ENCODE results near the gene USP2.
A peak's percentile ranks its signal among the peaks of the same experiment; 100 is the strongest.

The USP2 gene

GRCh38 chr11:119371778-119372182, 9.7 kb downstream of the USP2 start:
- H3K27me3 ChIP-seq (ENCODE audit: control insufficient read depth in 2 of 2, insufficient read depth in 2 of 2, low read length in 2 of 2), result no peaks in the 10 kb centered on the region
- H3K27ac ChIP-seq (ENCODE audit: low read depth in 2 of 2, low read length in 2 of 2), result peak overlapping the region in 1 of 2 donors; percentile 90
- H3K4me3 ChIP-seq (ENCODE audit: low read length in 2 of 2), result no peak overlapping the region
- H3K36me3 ChIP-seq (ENCODE audit: control insufficient read depth in 2 of 2, insufficient read depth in 2 of 2, low read length in 2 of 2), result no peaks in the 10 kb centered on the region
- peaks cover 40 to 58% of the 10 kb centered on the region in 2 donors for H3K4me1 ChIP-seq (ENCODE audit: control insufficient read depth in 2 of 2, insufficient read depth in 2 of 2, low read length in 2 of 2)
- H3K9me3 ChIP-seq (ENCODE audit: control insufficient read depth in 2 of 2, low read length in 2 of 2), result no peaks in the 10 kb centered on the region
- peak overlapping the region in 1 of 2 donors; percentile 21 for H3K9ac ChIP-seq (ENCODE audit: low read depth in 1 of 2, low read length in 2 of 2)

- Histone ChIP-seq H3K4me1 (ENCODE audit: control insufficient read depth in 2 of 2, insufficient read depth in 2 of 2, low read length in 2 of 2) (peaks cover 45 to 63% of the 10 kb centered on the region in 2 donors), H3K27ac (ENCODE audit: low read depth in 2 of 2, low read length in 2 of 2) (peak overlapping the region; percentile 90 to 93), H3K36me3 (ENCODE audit: control insufficient read depth in 2 of 2, insufficient read depth in 2 of 2, low read length in 2 of 2) (no peaks in the 10 kb centered on the region), H3K27me3 (ENCODE audit: control insufficient read depth in 2 of 2, insufficient read depth in 2 of 2, low read length in 2 of 2) (no peaks in the 10 kb centered on the region), H3K4me3 (ENCODE audit: low read length in 2 of 2) (no peak overlapping the region), H3K9me3 (ENCODE audit: control insufficient read depth in 2 of 2, low read length in 2 of 2) (no peaks in the 10 kb centered on the region), H3K9ac (ENCODE audit: low read depth in 1 of 2, low read length in 2 of 2) (peak overlapping the region; percentile 21 to 34)
Measured at GRCh38 chr11:119371067-119371601, 10.4 kb downstream of the USP2 start.

GRCh38 chr11:119370486-119371046, 10.9 kb downstream of the USP2 start:
- H3K4me1 ChIP-seq (ENCODE audit: control insufficient read depth in 2 of 2, insufficient read depth in 2 of 2, low read length in 2 of 2), result peaks cover 45 to 64% of the 10 kb centered on the region in 2 donors
- H3K27ac ChIP-seq (ENCODE audit: low read depth in 2 of 2, low read length in 2 of 2), result peak overlapping the region; percentile 90 to 93
- no peak overlapping the region for H3K4me3 ChIP-seq (ENCODE audit: low read length in 2 of 2)
- H3K9ac ChIP-seq (ENCODE audit: low read depth in 1 of 2, low read length in 2 of 2), result peak overlapping the region; percentile 21 to 34
- H3K36me3 ChIP-seq (ENCODE audit: control insufficient read depth in 2 of 2, insufficient read depth in 2 of 2, low read length in 2 of 2), result no peaks in the 10 kb centered on the region
- no peaks in the 10 kb centered on the region for H3K27me3 ChIP-seq (ENCODE audit: control insufficient read depth in 2 of 2, insufficient read depth in 2 of 2, low read length in 2 of 2)
- H3K9me3 ChIP-seq (ENCODE audit: control insufficient read depth in 2 of 2, low read length in 2 of 2), result no peaks in the 10 kb centered on the region

GRCh38 chr11:119369132-119369925, 12.2 kb downstream of the USP2 start:
- H3K36me3 ChIP-seq (ENCODE audit: control insufficient read depth in 2 of 2, insufficient read depth in 2 of 2, low read length in 2 of 2), result no peaks in the 10 kb centered on the region
- no peaks in the 10 kb centered on the region for H3K27me3 ChIP-seq (ENCODE audit: control insufficient read depth in 2 of 2, insufficient read depth in 2 of 2, low read length in 2 of 2)
- peak overlapping the region; percentile 48 to 61 for H3K4me3 ChIP-seq (ENCODE audit: low read length in 2 of 2)
- no peaks in the 10 kb centered on the region for H3K9me3 ChIP-seq (ENCODE audit: control insufficient read depth in 2 of 2, low read length in 2 of 2)
- peak overlapping the region; percentile 63 to 72 for H3K9ac ChIP-seq (ENCODE audit: low read depth in 1 of 2, low read length in 2 of 2)
- H3K4me1 ChIP-seq (ENCODE audit: control insufficient read depth in 2 of 2, insufficient read depth in 2 of 2, low read length in 2 of 2), result peaks cover 56 to 71% of the 10 kb centered on the region in 2 donors
- peak overlapping the region; percentile 90 to 93 for H3K27ac ChIP-seq (ENCODE audit: low read depth in 2 of 2, low read length in 2 of 2)

- Histone ChIP-seq H3K4me1 (ENCODE audit: control insufficient read depth in 2 of 2, insufficient read depth in 2 of 2, low read length in 2 of 2) (peaks cover 59 to 73% of the 10 kb centered on the region in 2 donors), H3K4me3 (ENCODE audit: low read length in 2 of 2) (peak overlapping the region; percentile 48 to 61), H3K27me3 (ENCODE audit: control insufficient read depth in 2 of 2, insufficient read depth in 2 of 2, low read length in 2 of 2) (peaks cover 1 to 2% of the 10 kb centered on the region in 2 donors), H3K9me3 (ENCODE audit: control insufficient read depth in 2 of 2, low read length in 2 of 2) (no peaks in the 10 kb centered on the region), H3K36me3 (ENCODE audit: control insufficient read depth in 2 of 2, insufficient read depth in 2 of 2, low read length in 2 of 2) (no peaks in the 10 kb centered on the region), H3K9ac (ENCODE audit: low read depth in 1 of 2, low read length in 2 of 2) (peak overlapping the region; percentile 65 to 72), H3K27ac (ENCODE audit: low read depth in 2 of 2, low read length in 2 of 2) (peak overlapping the region; percentile 90 to 93)
Measured at GRCh38 chr11:119368121-119369034, 13.1 kb downstream of the USP2 start.

GRCh38 chr11:119367661-119368120, 13.8 kb downstream of the USP2 start:
- H3K9me3 ChIP-seq (ENCODE audit: control insufficient read depth in 2 of 2, low read length in 2 of 2), result no peaks in the 10 kb centered on the region
- H3K27ac ChIP-seq (ENCODE audit: low read depth in 2 of 2, low read length in 2 of 2), result peak overlapping the region; percentile 90 to 93
- H3K27me3 ChIP-seq (ENCODE audit: control insufficient read depth in 2 of 2, insufficient read depth in 2 of 2, low read length in 2 of 2), result peaks cover 4 to 9% of the 10 kb centered on the region in 2 donors
- H3K9ac ChIP-seq (ENCODE audit: low read depth in 1 of 2, low read length in 2 of 2), result peak overlapping the region; percentile 65 to 72
- no peaks in the 10 kb centered on the region for H3K36me3 ChIP-seq (ENCODE audit: control insufficient read depth in 2 of 2, insufficient read depth in 2 of 2, low read length in 2 of 2)
- H3K4me3 ChIP-seq (ENCODE audit: low read length in 2 of 2), result peak overlapping the region; percentile 41 to 61
- H3K4me1 ChIP-seq (ENCODE audit: control insufficient read depth in 2 of 2, insufficient read depth in 2 of 2, low read length in 2 of 2), result peaks cover 63 to 75% of the 10 kb centered on the region in 2 donors

GRCh38 chr11:119366690-119367620, 14.5 kb downstream of the USP2 start:
- Histone ChIP-seq H3K9me3 (ENCODE audit: control insufficient read depth in 2 of 2, low read length in 2 of 2) (no peaks in the 10 kb centered on the region), H3K9ac (ENCODE audit: low read depth in 1 of 2, low read length in 2 of 2) (peak overlapping the region in 1 of 2 donors; percentile 38), H3K4me1 (ENCODE audit: control insufficient read depth in 2 of 2, insufficient read depth in 2 of 2, low read length in 2 of 2) (peaks cover 63 to 75% of the 10 kb centered on the region in 2 donors), H3K36me3 (ENCODE audit: control insufficient read depth in 2 of 2, insufficient read depth in 2 of 2, low read length in 2 of 2) (no peaks in the 10 kb centered on the region), H3K4me3 (ENCODE audit: low read length in 2 of 2) (peak overlapping the region in 1 of 2 donors; percentile 26), H3K27ac (ENCODE audit: low read depth in 2 of 2, low read length in 2 of 2) (peak overlapping the region; percentile 90 to 93), H3K27me3 (ENCODE audit: control insufficient read depth in 2 of 2, insufficient read depth in 2 of 2, low read length in 2 of 2) (peaks cover 4 to 13% of the 10 kb centered on the region in 2 donors)

- no peaks in the 10 kb centered on the region for H3K9me3 ChIP-seq (ENCODE audit: control insufficient read depth in 2 of 2, low read length in 2 of 2)
- H3K4me3 ChIP-seq (ENCODE audit: low read length in 2 of 2), result peak overlapping the region; percentile 27 to 32
- H3K27ac ChIP-seq (ENCODE audit: low read depth in 2 of 2, low read length in 2 of 2), result peak overlapping the region; percentile 44 to 93
- no peaks in the 10 kb centered on the region for H3K36me3 ChIP-seq (ENCODE audit: control insufficient read depth in 2 of 2, insufficient read depth in 2 of 2, low read length in 2 of 2)
- peak overlapping the region in 1 of 2 donors; percentile 30 for H3K9ac ChIP-seq (ENCODE audit: low read depth in 1 of 2, low read length in 2 of 2)
- H3K27me3 ChIP-seq (ENCODE audit: control insufficient read depth in 2 of 2, insufficient read depth in 2 of 2, low read length in 2 of 2), result peaks cover 4 to 13% of the 10 kb centered on the region in 2 donors
- H3K4me1 ChIP-seq (ENCODE audit: control insufficient read depth in 2 of 2, insufficient read depth in 2 of 2, low read length in 2 of 2), result peaks cover 54 to 66% of the 10 kb centered on the region in 2 donors
Measured at GRCh38 chr11:119365071-119365591, 16.4 kb downstream of the USP2 start.
